Chondrocyte (in vitro differentiated cells): ENCODE results near the gene TRIM58. TPM values are rescaled to one million over a fixed set of nuclear protein-coding genes. Genes with fewer than 3 reads are reported as not detected.

Experiments used
- DNase-seq: peaks from one replicate; pipeline ENCODE4 v3.0.0; 2021; ENCODE audit warnings: mixed read lengths, low spot score
- H3K27ac Mint-ChIP-seq: one replicate; pipeline ENCODE4 v1.8.0; 2021; ENCODE audit warnings: mild to moderate bottlenecking, moderate library complexity, mixed read lengths; ENCODE audit not compliant: unreplicated experiment
- H3K27me3 Mint-ChIP-seq: 2 replicates; pipeline ENCODE4 v1.8.0; 2021; ENCODE audit warnings: low read depth, mixed read lengths
- H3K36me3 Mint-ChIP-seq: 2 replicates; pipeline ENCODE4 v1.8.0; 2021; ENCODE audit warnings: low read depth, mixed read lengths
- H3K4me1 Mint-ChIP-seq: 2 replicates; pipeline ENCODE4 v1.8.0; 2021; ENCODE audit warnings: low read depth, mild to moderate bottlenecking, mixed read lengths
- H3K4me3 Mint-ChIP-seq: one replicate; pipeline ENCODE4 v1.8.0; 2021; ENCODE audit warnings: mild to moderate bottlenecking, moderate library complexity, mixed read lengths; ENCODE audit not compliant: unreplicated experiment
- H3K9me3 Mint-ChIP-seq: 2 replicates; pipeline ENCODE4 v1.8.0; 2021; ENCODE audit warnings: low read depth, mixed read lengths
- CTCF ChIP-seq: fragments of 200-600 bp; sonication (generic); IDR thresholded peaks from 2 replicates; pipeline ENCODE4 v1.5.0; 2021; ENCODE audit warnings: antibody characterized with exemption, mild to moderate bottlenecking, moderate library complexity
- long read RNA-seq: library from polyadenylated mRNA; stranded (forward); transcript quantifications from one replicate; pipeline ENCODE4 v2.0.0, GENCODE V29; 2021
- total RNA-seq: library from RNA; stranded (reverse); gene quantifications from 3 replicates; pipeline ENCODE4 v1.2.1, GENCODE V29; 2021

The TRIM58 gene
- 0.41 to 1.7 TPM (median 0.70 TPM) in 3 replicates for total RNA-seq
- long read RNA-seq, partial matches to known transcripts, result 0 of 2 reads
- long read RNA-seq, other reads (novel, unspliced or antisense), result 1 of 2 reads

GRCh38 chr1:247857069-247857984 lies at the start of gene TRIM58:
Gene TRIM58, plus strand, starts transcription at chr1:247857187. Its CDS starts 60 bp downstream, at chr1:247857247.
- DNase-seq, result no peak
- H3K27ac Mint-ChIP-seq, result no peak within 1 kb of the TSS
- no peaks in the 10 kb centered on the region for H3K36me3 Mint-ChIP-seq
- peak within 1 kb of the TSS; percentile 58 for H3K4me3 Mint-ChIP-seq
- peaks cover 13% of the 10 kb centered on the region for H3K9me3 Mint-ChIP-seq
- H3K27me3 Mint-ChIP-seq, result no peaks in the 10 kb centered on the region
- peaks cover 4% of the 10 kb centered on the region for H3K4me1 Mint-ChIP-seq
- peak; percentile 19 for TF ChIP-seq CTCF

GRCh38 chr1:247812637-247813036 lies 44.4 kb upstream of the TRIM58 start:
- Mint-ChIP-seq H3K27ac (no peak overlapping the region), H3K4me3 (no peak overlapping the region), H3K36me3 (peaks cover 1% of the 10 kb centered on the region), H3K4me1 (no peaks in the 10 kb centered on the region), H3K27me3 (no peaks in the 10 kb centered on the region), H3K9me3 (peaks cover 20% of the 10 kb centered on the region)
- TF ChIP-seq CTCF, result no peak
- no peak for DNase-seq

- Mint-ChIP-seq H3K4me1 (no peaks in the 10 kb centered on the region), H3K36me3 (no peaks in the 10 kb centered on the region), H3K4me3 (no peak overlapping the region), H3K27ac (no peak overlapping the region), H3K9me3 (peaks cover 23% of the 10 kb centered on the region), H3K27me3 (no peaks in the 10 kb centered on the region)
- no peak for DNase-seq
- TF ChIP-seq CTCF, result no peak
Measured at GRCh38 chr1:247822060-247822459, 34.9 kb upstream of the TRIM58 start.

GRCh38 chr1:247824023-247824422 lies 33.0 kb upstream of the TRIM58 start, which contains the start of gene OR14A16:
Gene OR14A16, minus strand, starts transcription at chr1:247824119. Its CDS starts 8,390 bp downstream, at chr1:247815729.
- no peak for DNase-seq
- no peaks in the 10 kb centered on the region for H3K4me1 Mint-ChIP-seq
- no peak within 1 kb of the TSS for H3K4me3 Mint-ChIP-seq
- no peaks in the 10 kb centered on the region for H3K27me3 Mint-ChIP-seq
- no peak for TF ChIP-seq CTCF
- H3K36me3 Mint-ChIP-seq, result no peaks in the 10 kb centered on the region
- H3K27ac Mint-ChIP-seq, result no peak within 1 kb of the TSS
- H3K9me3 Mint-ChIP-seq, result peaks cover 19% of the 10 kb centered on the region

- Mint-ChIP-seq H3K36me3 (no peaks in the 10 kb centered on the region), H3K4me3 (no peak overlapping the region), H3K27me3 (no peaks in the 10 kb centered on the region), H3K4me1 (no peaks in the 10 kb centered on the region), H3K27ac (no peak overlapping the region), H3K9me3 (peaks cover 16% of the 10 kb centered on the region)
- DNase-seq, result no peak
- no peak for TF ChIP-seq CTCF
Measured at GRCh38 chr1:247825362-247825761, 31.6 kb upstream of the TRIM58 start.
